ENCODE data around the gene DHCR7. TPM values are rescaled to one million over a fixed set of nuclear protein-coding genes. Genes with fewer than 3 reads are reported as not detected.

DHCR7 gene
- total RNA-seq, 4 donors from 2014 or later = 2.5 to 7.3 (median 5.9) TPM

GRCh38 chr11:71458146-71459070 is 10.2 kb upstream of the DHCR7 start:
- TF ChIP-seq, protein P1, sequence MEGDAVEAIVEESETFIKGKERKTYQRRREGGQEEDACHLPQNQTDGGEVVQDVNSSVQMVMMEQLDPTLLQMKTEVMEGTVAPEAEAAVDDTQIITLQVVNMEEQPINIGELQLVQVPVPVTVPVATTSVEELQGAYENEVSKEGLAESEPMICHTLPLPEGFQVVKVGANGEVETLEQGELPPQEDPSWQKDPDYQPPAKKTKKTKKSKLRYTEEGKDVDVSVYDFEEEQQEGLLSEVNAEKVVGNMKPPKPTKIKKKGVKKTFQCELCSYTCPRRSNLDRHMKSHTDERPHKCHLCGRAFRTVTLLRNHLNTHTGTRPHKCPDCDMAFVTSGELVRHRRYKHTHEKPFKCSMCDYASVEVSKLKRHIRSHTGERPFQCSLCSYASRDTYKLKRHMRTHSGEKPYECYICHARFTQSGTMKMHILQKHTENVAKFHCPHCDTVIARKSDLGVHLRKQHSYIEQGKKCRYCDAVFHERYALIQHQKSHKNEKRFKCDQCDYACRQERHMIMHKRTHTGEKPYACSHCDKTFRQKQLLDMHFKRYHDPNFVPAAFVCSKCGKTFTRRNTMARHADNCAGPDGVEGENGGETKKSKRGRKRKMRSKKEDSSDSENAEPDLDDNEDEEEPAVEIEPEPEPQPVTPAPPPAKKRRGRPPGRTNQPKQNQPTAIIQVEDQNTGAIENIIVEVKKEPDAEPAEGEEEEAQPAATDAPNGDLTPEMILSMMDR (IDR thresholded peaks at IDR 0.05 in 4 of 5, conservative IDR thresholded peaks at IDR 0.05 in 1 of 5) = no peak
- TF ChIP-seq POLR2A (IDR thresholded peaks at IDR 0.05) = no peak
- intact Hi-C loops (cut with DNase I; ENCODE audit: low total_unique reads) = no loop called here

GRCh38 chr11:71456831-71457230 is 8.6 kb upstream of the DHCR7 start:
- in situ Hi-C loops (cut with MboI; ENCODE audit: low sequenced_read_pairs in 4 of 4) = no loop called here

More at GRCh38 chr11:71458146-71459070, 10.2 kb upstream of the DHCR7 start:
- Histone ChIP-seq H3K4me3 (no peak overlapping the region), H3K9me3 (no peaks in the 10 kb centered on the region), H3K27ac (no peak overlapping the region), H3K27me3 (no peaks in the 10 kb centered on the region), H3K4me1 (peaks cover 8 to 9% of the 10 kb centered on the region in 2 donors), H3K36me3 (peaks cover 0 to 81% of the 10 kb centered on the region in 2 donors)
- in situ Hi-C loops (cut with MboI; ENCODE audit: low sequenced_read_pairs in 4 of 4) = no loop called here
- no peak for ATAC-seq
- DNase-seq = no peak

DNA sequence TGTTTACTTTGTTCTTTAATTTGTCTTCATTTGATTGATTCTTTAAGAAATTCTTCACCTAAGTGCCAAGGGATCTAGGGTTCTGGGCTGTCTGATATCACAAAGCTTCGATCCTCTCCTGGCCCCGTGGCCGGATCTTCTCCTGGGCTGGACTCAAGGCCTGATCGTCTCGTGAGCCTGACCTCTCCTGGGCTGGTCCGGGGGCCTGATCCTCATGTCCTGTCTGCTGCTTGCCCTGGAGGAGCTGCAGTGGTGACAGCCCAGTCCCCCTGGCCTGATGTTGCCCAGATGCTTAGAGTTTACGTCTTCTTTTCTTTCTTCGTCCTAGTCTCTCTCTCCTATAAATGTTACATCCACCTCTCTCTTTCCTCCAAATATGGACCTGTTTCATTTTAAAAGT is 8.1 kb upstream of the DHCR7 start:
- ATAC-seq (no peak), DNase-seq (no peak)
- Histone ChIP-seq H3K4me3 (no peak overlapping the region), H3K27ac (no peak overlapping the region), H3K4me1 (peaks cover 16 to 18% of the 10 kb centered on the region in 2 donors), H3K9me3 (no peaks in the 10 kb centered on the region), H3K27me3 (no peaks in the 10 kb centered on the region), H3K36me3 (peaks cover 0 to 67% of the 10 kb centered on the region in 2 donors)
- intact Hi-C loops (cut with DNase I; ENCODE audit: low total_unique reads) (no loop called here), in situ Hi-C loops (cut with MboI; ENCODE audit: low sequenced_read_pairs in 4 of 4) (no loop called here)
- TF ChIP-seq, protein P1 (IDR thresholded peaks at IDR 0.05 in 4 of 5, conservative IDR thresholded peaks at IDR 0.05 in 1 of 5) = no peak
- TF ChIP-seq POLR2A (IDR thresholded peaks at IDR 0.05) = no peak

More at GRCh38 chr11:71456831-71457230, 8.6 kb upstream of the DHCR7 start:
- intact Hi-C loops (cut with DNase I; ENCODE audit: low total_unique reads) = no loop called here
- ATAC-seq = no peak
- no peak for DNase-seq
- TF ChIP-seq, protein P1 (IDR thresholded peaks at IDR 0.05 in 4 of 5, conservative IDR thresholded peaks at IDR 0.05 in 1 of 5) = no peak
- no peak for TF ChIP-seq POLR2A (IDR thresholded peaks at IDR 0.05)
- Histone ChIP-seq H3K27ac (no peak overlapping the region), H3K27me3 (no peaks in the 10 kb centered on the region), H3K9me3 (no peaks in the 10 kb centered on the region), H3K36me3 (peaks cover 0 to 72% of the 10 kb centered on the region in 2 donors), H3K4me1 (peaks cover 13 to 16% of the 10 kb centered on the region in 2 donors), H3K4me3 (no peak overlapping the region)

GRCh38 chr11:71454470-71455113 is 6.4 kb upstream of the DHCR7 start:
- in situ Hi-C loops (cut with MboI; ENCODE audit: low sequenced_read_pairs in 4 of 4) (no loop called here), intact Hi-C loops (cut with DNase I; ENCODE audit: low total_unique reads) (loop anchor here (5.0 kb wide), 1 partner anchor 43 kb away; no protein-coding TSS in a partner anchor)
- Histone ChIP-seq H3K27me3 (no peaks in the 10 kb centered on the region), H3K4me1 (peaks cover 16 to 22% of the 10 kb centered on the region in 2 donors), H3K9me3 (no peaks in the 10 kb centered on the region), H3K36me3 (peaks cover 0 to 51% of the 10 kb centered on the region in 2 donors), H3K4me3 (no peak overlapping the region), H3K27ac (no peak overlapping the region)
- no peak for ATAC-seq
- no peak for DNase-seq
- no peak for TF ChIP-seq POLR2A (IDR thresholded peaks at IDR 0.05)
- TF ChIP-seq, protein P1 (IDR thresholded peaks at IDR 0.05 in 4 of 5, conservative IDR thresholded peaks at IDR 0.05 in 1 of 5) = no peak
